ACC112 (cell line): ENCODE data around the gene DIP2B.

Experiments used
- H2AFZ ChIP-seq: fragments of 200-600 bp; sonication (generic); one replicate; pipeline ENCODE4 v1.6.0; 2017; ENCODE audit warnings: antibody characterized with exemption, low read length; ENCODE audit not compliant: unreplicated experiment
- H3K27ac ChIP-seq: fragments of 200-600 bp; sonication (generic); 2 replicates; pipeline ENCODE4 v1.5.1; 2014; ENCODE audit warnings: low read depth, mild to moderate bottlenecking, antibody characterized with exemption, low read length, moderate library complexity
- H3K27me3 ChIP-seq: fragments of 200-600 bp; sonication (generic); 2 replicates; pipeline ENCODE4 v1.6.1; 2014; ENCODE audit warnings: mild to moderate bottlenecking, antibody characterized with exemption, low read length, moderate library complexity, mixed read lengths; ENCODE audit not compliant: insufficient read depth
- H3K36me3 ChIP-seq: fragments of 200-600 bp; sonication (generic); 2 replicates; pipeline ENCODE4 v1.6.1; 2016; ENCODE audit warnings: mild to moderate bottlenecking, antibody characterized with exemption, low read length, moderate library complexity, mixed read lengths; ENCODE audit not compliant: insufficient read depth
- H3K4me1 ChIP-seq: fragments of 200-600 bp; sonication (generic); one replicate; pipeline ENCODE4 v1.6.1; 2016; ENCODE audit warnings: low read length, mixed read lengths; ENCODE audit not compliant: insufficient read depth, unreplicated experiment, control insufficient read depth
- H3K4me3 ChIP-seq: fragments of 200-600 bp; sonication (generic); 2 replicates; pipeline ENCODE4 v1.5.1; 2014; ENCODE audit warnings: mild to moderate bottlenecking, low read depth, low read length
- H3K79me2 ChIP-seq: fragments of 200-600 bp; sonication (generic); one replicate; pipeline ENCODE4 v1.6.0; 2016; ENCODE audit warnings: low read length; ENCODE audit not compliant: control insufficient read depth, unreplicated experiment, insufficient read depth

DIP2B gene

GRCh38 chr12:50598321-50598862, 93.6 kb downstream of the DIP2B start:
- no peaks in the 10 kb centered on the region for H3K36me3 ChIP-seq
- peaks cover 6% of the 10 kb centered on the region for H3K79me2 ChIP-seq
- H3K4me3 ChIP-seq, result no peak overlapping the region
- no peak overlapping the region for H2AFZ ChIP-seq
- H3K27ac ChIP-seq, result peak overlapping the region; percentile 47
- no peaks in the 10 kb centered on the region for H3K27me3 ChIP-seq
- peaks cover 14% of the 10 kb centered on the region for H3K4me1 ChIP-seq

GRCh38 chr12:50599366-50600095, 94.7 kb downstream of the DIP2B start:
- peaks cover 6% of the 10 kb centered on the region for H3K79me2 ChIP-seq
- H3K4me3 ChIP-seq, result no peak overlapping the region
- H3K36me3 ChIP-seq, result no peaks in the 10 kb centered on the region
- no peak overlapping the region for H3K27ac ChIP-seq
- H2AFZ ChIP-seq, result no peak overlapping the region
- no peaks in the 10 kb centered on the region for H3K27me3 ChIP-seq
- H3K4me1 ChIP-seq, result peaks cover 20% of the 10 kb centered on the region

DNA sequence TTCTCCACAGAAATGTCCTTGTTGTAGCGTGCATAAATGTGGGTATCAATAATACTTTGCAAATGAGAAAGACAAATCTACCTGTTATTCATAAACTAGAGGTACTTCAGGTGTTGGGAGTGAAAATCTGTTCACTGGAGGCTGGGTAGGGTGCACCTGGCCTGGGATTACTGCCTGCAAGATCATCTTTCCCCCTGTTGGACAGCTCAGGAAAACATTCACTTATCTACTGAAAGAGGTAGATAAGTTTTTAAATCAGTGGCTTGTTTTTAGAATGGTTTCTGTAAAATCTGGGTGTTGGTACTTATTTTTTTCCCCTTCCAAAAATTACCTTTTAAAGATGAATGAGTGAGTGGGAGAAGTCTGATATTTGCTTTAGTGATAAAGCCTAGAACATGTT, 95.6 kb downstream of the DIP2B start:
- Histone ChIP-seq H3K79me2 (peaks cover 8% of the 10 kb centered on the region), H3K27ac (no peak overlapping the region), H3K4me1 (peaks cover 20% of the 10 kb centered on the region), H3K4me3 (no peak overlapping the region), H2AFZ (no peak overlapping the region), H3K27me3 (no peaks in the 10 kb centered on the region), H3K36me3 (no peaks in the 10 kb centered on the region)

DNA sequence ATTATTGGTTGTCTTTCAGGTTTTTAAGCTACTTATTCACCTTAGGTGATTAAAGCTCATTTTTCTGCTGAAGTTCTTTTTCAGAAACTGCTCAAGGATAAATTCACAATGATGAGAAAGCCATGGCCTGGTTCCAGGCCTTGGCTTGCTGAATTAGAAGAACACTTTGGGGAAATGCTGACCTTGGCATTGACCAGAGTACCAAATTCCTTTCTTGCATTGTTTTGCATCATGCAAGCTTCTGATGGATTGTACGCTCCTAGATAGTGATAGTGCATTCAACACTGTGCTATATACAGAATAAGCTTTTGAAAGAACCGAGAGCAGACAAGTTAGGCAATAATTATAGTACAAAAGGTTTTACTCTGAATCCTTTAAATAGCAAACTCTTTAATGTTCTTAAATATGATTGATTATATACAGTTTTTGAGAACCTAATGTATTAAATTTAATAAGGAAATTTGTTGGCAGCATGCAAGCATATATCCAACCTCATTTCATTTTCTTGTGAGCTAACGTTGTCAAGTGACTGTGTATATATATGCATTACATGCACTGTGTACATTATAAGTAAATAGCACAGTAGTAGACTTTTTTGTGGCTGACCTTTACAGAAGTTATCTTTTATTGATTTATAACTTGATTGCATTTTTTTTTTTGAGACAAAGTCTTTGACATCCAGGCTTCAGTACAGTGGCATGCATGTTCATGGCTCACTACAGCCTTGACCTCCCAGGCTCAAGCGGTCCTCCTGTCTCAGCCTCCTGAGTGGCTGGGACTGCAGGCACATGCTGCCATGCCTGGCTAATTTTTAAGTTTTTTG, 99.2 kb downstream of the DIP2B start:
- H2AFZ ChIP-seq, result no peak overlapping the region
- no peaks in the 10 kb centered on the region for H3K27me3 ChIP-seq
- peaks cover 12% of the 10 kb centered on the region for H3K79me2 ChIP-seq
- H3K36me3 ChIP-seq, result no peaks in the 10 kb centered on the region
- H3K27ac ChIP-seq, result no peak overlapping the region; the same call in 1 of the 2 replicates
- H3K4me1 ChIP-seq, result peaks cover 8% of the 10 kb centered on the region
- no peak overlapping the region for H3K4me3 ChIP-seq

- no peak overlapping the region for H3K4me3 ChIP-seq
- no peak overlapping the region for H2AFZ ChIP-seq
- H3K79me2 ChIP-seq, result peaks cover 10% of the 10 kb centered on the region
- H3K4me1 ChIP-seq, result peaks cover 8% of the 10 kb centered on the region
- no peaks in the 10 kb centered on the region for H3K27me3 ChIP-seq
- H3K36me3 ChIP-seq, result no peaks in the 10 kb centered on the region
- no peak overlapping the region for H3K27ac ChIP-seq
Measured at GRCh38 chr12:50604640-50604920, 99.8 kb downstream of the DIP2B start.

DNA sequence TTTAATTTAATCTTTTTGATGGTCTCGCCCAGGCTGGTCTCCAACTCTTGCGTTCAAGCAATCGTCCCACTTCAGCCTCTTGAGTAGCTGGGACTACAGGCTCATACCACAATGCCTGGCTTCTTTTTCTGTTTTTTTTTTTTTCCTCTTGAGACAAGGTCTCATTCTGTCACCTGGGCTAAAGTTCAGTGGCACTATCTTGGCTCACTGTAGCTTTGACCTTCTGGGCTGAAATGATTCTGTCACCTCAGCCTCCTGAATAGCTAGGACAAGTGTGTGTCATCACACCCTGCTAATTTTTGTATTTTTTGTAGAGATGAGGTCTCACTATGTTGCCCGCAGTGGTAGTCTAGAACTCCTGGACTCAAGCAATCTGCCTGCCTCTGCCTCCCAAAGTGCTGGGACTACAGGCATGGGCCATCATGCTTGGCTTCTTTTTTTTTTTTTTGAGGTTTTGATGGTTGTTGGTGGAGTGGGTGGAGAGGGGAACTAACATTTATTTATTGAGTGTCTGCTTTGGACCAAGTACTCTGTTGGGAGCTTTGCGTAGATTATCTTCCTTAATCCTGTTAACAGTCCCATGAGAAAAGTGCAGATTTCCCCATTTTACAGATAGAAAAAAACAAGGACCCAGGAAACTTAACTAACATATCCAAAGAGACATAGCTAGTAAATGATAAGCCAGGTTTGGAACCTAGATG, 102.0 kb downstream of the DIP2B start:
- H3K27ac ChIP-seq, result no peak overlapping the region
- no peak overlapping the region for H2AFZ ChIP-seq
- H3K4me1 ChIP-seq, result peaks cover 8% of the 10 kb centered on the region
- peaks cover 6% of the 10 kb centered on the region for H3K79me2 ChIP-seq
- H3K4me3 ChIP-seq, result no peak overlapping the region
- H3K27me3 ChIP-seq, result no peaks in the 10 kb centered on the region
- no peaks in the 10 kb centered on the region for H3K36me3 ChIP-seq

- Histone ChIP-seq H3K4me1 (peaks cover 12% of the 10 kb centered on the region), H3K27me3 (no peaks in the 10 kb centered on the region), H3K4me3 (no peak overlapping the region), H2AFZ (no peak overlapping the region), H3K27ac (no peak overlapping the region), H3K79me2 (peaks cover 6% of the 10 kb centered on the region), H3K36me3 (no peaks in the 10 kb centered on the region)
Measured at GRCh38 chr12:50609292-50609874, 104.6 kb downstream of the DIP2B start.

DNA sequence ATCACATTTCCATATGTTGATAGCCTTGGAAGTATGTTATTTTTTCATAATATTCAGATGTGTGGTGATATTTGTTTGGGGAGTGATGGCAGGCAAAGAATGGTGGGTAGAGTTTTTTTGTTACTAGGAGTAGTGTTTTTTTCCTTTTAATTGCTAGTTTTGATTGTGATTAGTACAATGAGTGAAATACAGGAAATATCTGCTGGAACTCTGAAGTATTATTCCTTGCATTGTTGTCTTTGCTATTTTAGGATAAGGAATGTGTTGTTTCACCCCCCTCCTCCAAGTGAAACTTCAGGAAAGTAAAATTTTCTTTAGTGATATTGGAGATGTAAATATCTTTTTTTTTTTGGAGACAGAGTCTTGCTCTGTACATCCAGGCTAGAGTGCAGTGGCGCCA, 105.4 kb downstream of the DIP2B start:
- H3K27ac ChIP-seq, result no peak overlapping the region
- H3K79me2 ChIP-seq, result peaks cover 6% of the 10 kb centered on the region
- no peak overlapping the region for H3K4me3 ChIP-seq
- H2AFZ ChIP-seq, result no peak overlapping the region
- H3K4me1 ChIP-seq, result peaks cover 16% of the 10 kb centered on the region
- no peaks in the 10 kb centered on the region for H3K36me3 ChIP-seq
- no peaks in the 10 kb centered on the region for H3K27me3 ChIP-seq

DNA sequence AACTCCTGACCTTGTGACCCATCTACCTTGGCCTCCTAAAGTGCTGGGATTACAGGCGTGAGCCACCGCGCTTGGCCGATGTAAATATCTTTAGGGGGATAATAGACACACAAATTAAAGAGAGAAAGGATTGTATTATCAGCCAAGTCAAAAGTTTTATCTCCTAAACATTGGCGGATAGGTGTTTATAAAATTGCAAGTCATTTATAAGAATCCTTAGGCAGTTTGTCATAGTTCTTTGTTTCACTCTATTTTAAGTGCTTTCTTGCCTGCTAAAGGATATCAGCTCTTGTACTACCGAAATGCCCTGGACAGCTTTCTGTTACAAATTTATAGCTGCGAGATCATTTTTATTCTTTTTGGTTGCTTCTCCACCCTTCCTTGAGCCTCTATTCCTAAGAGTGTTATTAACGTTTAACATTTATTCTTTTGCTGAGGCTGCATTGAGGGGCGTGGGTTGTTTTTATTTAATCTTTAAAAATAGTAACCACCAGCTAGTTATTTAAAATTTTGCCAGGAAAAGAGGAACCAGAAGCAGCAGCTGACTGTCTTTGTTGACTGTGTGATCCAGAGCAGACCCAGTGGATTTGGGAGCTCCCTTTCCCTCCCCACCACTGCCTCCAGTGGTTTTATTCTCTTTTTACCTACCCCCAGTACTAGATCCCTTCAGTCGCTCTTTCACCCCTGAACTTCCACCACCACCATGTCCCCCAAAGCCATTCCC, 106.4 kb downstream of the DIP2B start:
- Histone ChIP-seq H3K79me2 (peaks cover 3% of the 10 kb centered on the region), H3K4me3 (no peak overlapping the region), H3K4me1 (peaks cover 16% of the 10 kb centered on the region), H3K27ac (no peak overlapping the region), H2AFZ (no peak overlapping the region), H3K27me3 (no peaks in the 10 kb centered on the region), H3K36me3 (no peaks in the 10 kb centered on the region)

- H3K4me1 ChIP-seq, result peaks cover 16% of the 10 kb centered on the region
- no peak overlapping the region for H3K4me3 ChIP-seq
- no peaks in the 10 kb centered on the region for H3K79me2 ChIP-seq
- no peaks in the 10 kb centered on the region for H3K36me3 ChIP-seq
- H2AFZ ChIP-seq, result no peak overlapping the region
- H3K27me3 ChIP-seq, result no peaks in the 10 kb centered on the region
- H3K27ac ChIP-seq, result no peak overlapping the region
Measured at GRCh38 chr12:50612882-50613281, 108.1 kb downstream of the DIP2B start.
